ENCODE data around the gene TCEANC.

Gene TCEANC

GRCh38 chrX:13688958-13689740 lies 36.2 kb downstream of the TCEANC start, which contains the start of gene RAB9A:
Gene RAB9A, plus strand, starts transcription at chrX:13689128. Its CDS starts 19,619 bp downstream, at chrX:13708747.
- Histone ChIP-seq H3K9me3 (ENCODE audit: low read length) (no peaks in the 10 kb centered on the region), H2AFZ (ENCODE audit: low read depth, low read length) (no peak within 1 kb of the TSS), H3K4me1 (ENCODE audit: insufficient read depth, low read length) (peaks cover 10% of the 10 kb centered on the region), H3K4me3 (ENCODE audit: low read length) (peak within 1 kb of the TSS; percentile 58), H3K36me3 (ENCODE audit: insufficient read depth, low read length) (no peaks in the 10 kb centered on the region), H3K27me3 (ENCODE audit: insufficient read depth, low read length) (no peaks in the 10 kb centered on the region)

- peak overlapping the region; percentile 58 for H3K4me3 ChIP-seq (ENCODE audit: low read length)
Observed at GRCh38 chrX:13689741-13690211, 36.8 kb downstream of the TCEANC start.

GRCh38 chrX:13690836-13691235 lies 37.9 kb downstream of the TCEANC start:
- H3K36me3 ChIP-seq (ENCODE audit: insufficient read depth, low read length), result no peaks in the 10 kb centered on the region
- no peaks in the 10 kb centered on the region for H3K27me3 ChIP-seq (ENCODE audit: insufficient read depth, low read length)
- no peaks in the 10 kb centered on the region for H3K9me3 ChIP-seq (ENCODE audit: low read length)
- H2AFZ ChIP-seq (ENCODE audit: low read depth, low read length), result no peak overlapping the region
- H3K4me1 ChIP-seq (ENCODE audit: insufficient read depth, low read length), result peaks cover 15% of the 10 kb centered on the region
- peak overlapping the region; percentile 58 for H3K4me3 ChIP-seq (ENCODE audit: low read length)

More at GRCh38 chrX:13689741-13690211, 36.8 kb downstream of the TCEANC start:
- no peak overlapping the region for H2AFZ ChIP-seq (ENCODE audit: low read depth, low read length)
- no peaks in the 10 kb centered on the region for H3K36me3 ChIP-seq (ENCODE audit: insufficient read depth, low read length)
- peaks cover 14% of the 10 kb centered on the region for H3K4me1 ChIP-seq (ENCODE audit: insufficient read depth, low read length)
- no peaks in the 10 kb centered on the region for H3K27me3 ChIP-seq (ENCODE audit: insufficient read depth, low read length)
- H3K9me3 ChIP-seq (ENCODE audit: low read length), result no peaks in the 10 kb centered on the region

GRCh38 chrX:13691841-13692371 lies 39.0 kb downstream of the TCEANC start:
- Histone ChIP-seq H3K27me3 (ENCODE audit: insufficient read depth, low read length) (no peaks in the 10 kb centered on the region), H3K9me3 (ENCODE audit: low read length) (no peaks in the 10 kb centered on the region), H3K4me1 (ENCODE audit: insufficient read depth, low read length) (peaks cover 15% of the 10 kb centered on the region), H3K4me3 (ENCODE audit: low read length) (no peak overlapping the region), H2AFZ (ENCODE audit: low read depth, low read length) (no peak overlapping the region), H3K36me3 (ENCODE audit: insufficient read depth, low read length) (no peaks in the 10 kb centered on the region)

DNA sequence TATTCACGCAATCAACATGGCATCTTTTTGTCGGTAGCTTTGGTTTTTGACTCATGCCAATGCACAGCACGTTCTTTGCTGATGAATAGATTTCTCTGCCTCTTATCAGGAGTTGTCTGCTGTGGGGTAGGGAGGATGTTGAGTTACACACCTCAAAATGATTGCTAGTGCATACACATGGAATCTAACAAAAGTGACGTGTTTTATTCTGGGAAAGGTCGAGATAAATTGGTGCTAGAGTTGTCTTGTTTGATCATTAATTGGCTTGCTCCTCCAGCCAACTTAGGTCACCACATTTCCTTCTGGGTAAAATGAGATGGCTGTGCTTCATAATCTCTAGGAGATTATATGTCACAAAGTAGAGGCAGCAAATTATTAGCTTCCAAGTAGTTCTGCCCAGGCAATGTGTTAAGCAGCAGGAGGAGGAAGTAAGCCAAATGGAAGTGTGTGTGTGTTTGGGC lies 39.9 kb downstream of the TCEANC start:
- Histone ChIP-seq H3K36me3 (ENCODE audit: insufficient read depth, low read length) (no peaks in the 10 kb centered on the region), H3K9me3 (ENCODE audit: low read length) (no peaks in the 10 kb centered on the region), H3K27me3 (ENCODE audit: insufficient read depth, low read length) (no peaks in the 10 kb centered on the region), H3K4me3 (ENCODE audit: low read length) (no peak overlapping the region), H3K4me1 (ENCODE audit: insufficient read depth, low read length) (peaks cover 15% of the 10 kb centered on the region), H2AFZ (ENCODE audit: low read depth, low read length) (no peak overlapping the region)

DNA sequence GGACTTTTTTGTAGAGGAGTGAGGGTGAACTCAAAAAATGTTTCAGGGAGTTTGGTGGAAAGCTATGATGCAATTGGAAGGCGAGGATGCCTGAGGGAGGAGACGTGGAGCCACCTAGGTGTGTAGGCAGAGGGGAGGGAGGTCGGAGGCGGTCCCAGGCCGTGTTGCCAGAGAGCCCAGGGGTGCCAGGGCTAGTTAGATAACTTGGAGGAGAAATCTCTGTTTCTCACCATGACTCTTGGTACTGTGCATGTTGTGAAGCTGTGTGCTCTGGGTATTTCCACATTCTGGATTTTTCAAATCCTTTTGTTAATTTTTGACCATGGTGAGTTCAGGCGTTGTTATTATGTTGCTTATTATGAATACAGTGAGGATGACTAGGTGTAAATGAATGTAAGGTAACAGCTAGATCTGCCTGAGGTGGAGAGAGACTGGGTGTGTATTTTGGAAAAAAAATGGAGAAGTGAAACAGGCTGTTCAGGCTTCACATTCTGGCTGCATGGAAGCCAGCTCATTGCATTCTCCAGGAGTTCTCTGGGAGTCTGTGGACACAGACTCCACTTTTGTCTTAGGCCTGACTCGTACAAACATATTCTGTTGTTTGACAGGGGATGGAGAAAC lies 40.5 kb downstream of the TCEANC start:
- Histone ChIP-seq H2AFZ (ENCODE audit: low read depth, low read length) (no peak overlapping the region), H3K27me3 (ENCODE audit: insufficient read depth, low read length) (no peaks in the 10 kb centered on the region), H3K9me3 (ENCODE audit: low read length) (no peaks in the 10 kb centered on the region), H3K36me3 (ENCODE audit: insufficient read depth, low read length) (no peaks in the 10 kb centered on the region), H3K4me1 (ENCODE audit: insufficient read depth, low read length) (peaks cover 15% of the 10 kb centered on the region), H3K4me3 (ENCODE audit: low read length) (no peak overlapping the region)

DNA sequence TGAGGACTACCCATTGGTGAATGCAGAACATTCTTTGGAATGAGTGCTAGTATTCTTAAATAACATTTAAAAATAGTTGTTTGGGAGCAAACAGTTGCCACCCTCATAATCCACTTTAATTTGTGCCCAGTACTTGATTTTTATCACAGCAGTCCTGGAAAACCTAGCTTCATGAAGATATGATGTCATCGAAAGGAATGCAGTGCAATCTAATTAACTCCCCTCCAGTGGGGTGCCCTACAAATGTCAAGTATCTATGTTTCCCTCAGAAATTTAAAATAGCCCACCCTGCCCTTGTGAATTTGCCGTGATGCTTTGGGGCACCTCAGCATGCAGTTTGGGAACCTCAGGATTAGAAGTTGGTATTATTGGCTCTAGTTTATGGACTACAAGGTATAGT lies 41.4 kb downstream of the TCEANC start:
- Histone ChIP-seq H3K27me3 (ENCODE audit: insufficient read depth, low read length) (no peaks in the 10 kb centered on the region), H3K36me3 (ENCODE audit: insufficient read depth, low read length) (no peaks in the 10 kb centered on the region), H3K4me3 (ENCODE audit: low read length) (no peak overlapping the region)

DNA sequence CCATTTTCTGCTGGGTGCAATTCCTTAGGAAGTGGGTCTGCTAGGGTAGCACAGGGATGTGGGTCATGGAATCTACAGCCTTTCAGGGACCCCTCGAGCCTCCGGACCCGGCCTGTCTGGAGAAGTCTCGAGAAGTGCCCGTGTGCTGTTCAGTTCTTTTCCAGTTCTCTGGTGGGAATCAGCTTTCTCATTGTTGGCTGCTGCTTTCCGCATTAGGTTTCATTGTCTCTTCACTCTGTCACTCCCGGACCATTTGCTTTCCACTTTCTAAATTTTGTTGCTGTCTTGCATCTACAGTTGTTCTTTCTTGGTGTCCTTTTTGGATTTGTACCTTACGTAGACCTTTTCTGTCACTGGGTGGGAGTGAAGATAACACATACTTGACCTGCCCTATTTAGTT lies 42.0 kb downstream of the TCEANC start:
- no peaks in the 10 kb centered on the region for H3K9me3 ChIP-seq (ENCODE audit: low read length)
- no peak overlapping the region for H3K4me3 ChIP-seq (ENCODE audit: low read length)
- H3K36me3 ChIP-seq (ENCODE audit: insufficient read depth, low read length), result no peaks in the 10 kb centered on the region
- H3K4me1 ChIP-seq (ENCODE audit: insufficient read depth, low read length), result peaks cover 15% of the 10 kb centered on the region
- H2AFZ ChIP-seq (ENCODE audit: low read depth, low read length), result no peak overlapping the region
- H3K27me3 ChIP-seq (ENCODE audit: insufficient read depth, low read length), result no peaks in the 10 kb centered on the region

More for the DNA sequence above, 41.4 kb downstream of the TCEANC start:
- Histone ChIP-seq H3K9me3 (ENCODE audit: low read length) (no peaks in the 10 kb centered on the region), H3K4me1 (ENCODE audit: insufficient read depth, low read length) (peaks cover 15% of the 10 kb centered on the region), H2AFZ (ENCODE audit: low read depth, low read length) (no peak overlapping the region)

DNA sequence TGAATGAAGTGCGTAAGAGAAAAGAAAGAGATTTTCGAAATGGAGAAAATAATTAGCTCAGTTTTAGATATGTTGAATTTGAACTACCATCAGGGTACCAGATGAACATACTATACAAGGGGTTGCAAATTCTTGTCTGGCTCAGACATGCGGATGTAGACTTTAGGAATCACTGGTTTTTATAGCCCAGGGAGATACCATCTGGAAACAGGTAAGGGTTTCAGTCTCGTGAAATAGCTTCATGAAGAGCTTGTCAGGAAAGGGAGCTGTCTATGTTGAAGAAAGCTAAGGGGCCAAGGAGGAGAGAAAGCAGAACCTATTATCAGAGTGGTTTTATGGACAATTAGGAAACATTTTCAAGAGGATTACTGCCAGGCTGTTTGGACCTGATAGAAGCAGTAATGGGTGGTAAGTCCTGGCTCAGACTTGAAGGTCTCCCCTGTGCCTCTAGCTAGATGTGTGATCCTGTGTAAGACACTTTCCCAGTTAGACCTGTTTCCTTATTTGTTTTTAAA lies 42.7 kb downstream of the TCEANC start:
- no peaks in the 10 kb centered on the region for H3K9me3 ChIP-seq (ENCODE audit: low read length)
- H3K36me3 ChIP-seq (ENCODE audit: insufficient read depth, low read length), result no peaks in the 10 kb centered on the region
- H3K4me1 ChIP-seq (ENCODE audit: insufficient read depth, low read length), result peaks cover 12% of the 10 kb centered on the region
- H2AFZ ChIP-seq (ENCODE audit: low read depth, low read length), result no peak overlapping the region
- H3K4me3 ChIP-seq (ENCODE audit: low read length), result no peak overlapping the region
- no peaks in the 10 kb centered on the region for H3K27me3 ChIP-seq (ENCODE audit: insufficient read depth, low read length)

GRCh38 chrX:13697455-13697854 lies 44.5 kb downstream of the TCEANC start:
- Histone ChIP-seq H3K27me3 (ENCODE audit: insufficient read depth, low read length) (no peaks in the 10 kb centered on the region), H3K4me1 (ENCODE audit: insufficient read depth, low read length) (peaks cover 10% of the 10 kb centered on the region)

DNA sequence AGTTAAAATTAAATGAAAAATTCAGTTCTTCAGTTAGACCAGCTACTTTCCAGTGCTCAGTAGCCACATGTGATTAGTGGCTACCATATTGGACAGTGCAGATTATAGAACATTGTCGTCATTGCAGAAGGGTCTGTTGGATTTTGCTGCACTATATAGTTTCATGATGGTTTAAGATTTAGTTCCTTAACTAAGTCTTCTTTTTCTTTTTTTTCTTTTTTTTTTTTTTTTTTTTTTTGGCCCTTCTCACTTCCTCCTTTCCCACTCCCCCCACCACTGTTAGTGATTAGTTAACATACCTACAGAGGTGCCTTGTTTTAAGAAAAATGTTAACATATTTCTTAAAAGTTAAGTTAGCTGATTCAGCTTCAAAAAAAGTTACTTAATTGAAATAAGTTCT lies 45.0 kb downstream of the TCEANC start:
- no peaks in the 10 kb centered on the region for H3K27me3 ChIP-seq (ENCODE audit: insufficient read depth, low read length)
- H2AFZ ChIP-seq (ENCODE audit: low read depth, low read length), result no peak overlapping the region
- no peaks in the 10 kb centered on the region for H3K9me3 ChIP-seq (ENCODE audit: low read length)
- no peaks in the 10 kb centered on the region for H3K36me3 ChIP-seq (ENCODE audit: insufficient read depth, low read length)
- H3K4me1 ChIP-seq (ENCODE audit: insufficient read depth, low read length), result peaks cover 10% of the 10 kb centered on the region
- H3K4me3 ChIP-seq (ENCODE audit: low read length), result no peak overlapping the region

More at GRCh38 chrX:13697455-13697854, 44.5 kb downstream of the TCEANC start:
- H3K4me3 ChIP-seq (ENCODE audit: low read length), result no peak overlapping the region
- H2AFZ ChIP-seq (ENCODE audit: low read depth, low read length), result no peak overlapping the region
- H3K9me3 ChIP-seq (ENCODE audit: low read length), result no peaks in the 10 kb centered on the region
- no peaks in the 10 kb centered on the region for H3K36me3 ChIP-seq (ENCODE audit: insufficient read depth, low read length)

DNA sequence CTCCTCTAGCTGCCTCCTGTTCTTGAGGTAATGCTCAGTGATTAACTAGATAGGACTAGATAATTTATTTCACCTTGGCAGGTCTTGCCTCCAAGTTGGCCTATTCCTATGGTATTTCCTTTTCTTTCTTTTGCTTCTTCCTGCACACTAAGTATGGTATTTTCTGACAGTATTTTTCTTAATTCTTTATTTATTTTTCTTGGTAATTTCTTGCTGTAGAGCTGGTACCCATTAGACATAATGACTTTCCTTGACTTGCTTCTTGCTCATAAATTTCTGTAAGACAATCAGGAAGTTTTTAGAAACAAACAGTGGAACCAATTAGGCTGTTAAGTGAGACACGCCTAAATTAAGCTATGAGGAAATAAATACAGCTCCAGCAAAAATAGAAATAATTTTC lies 45.5 kb downstream of the TCEANC start:
- Histone ChIP-seq H3K36me3 (ENCODE audit: insufficient read depth, low read length) (no peaks in the 10 kb centered on the region), H2AFZ (ENCODE audit: low read depth, low read length) (no peak overlapping the region), H3K4me3 (ENCODE audit: low read length) (no peak overlapping the region), H3K4me1 (ENCODE audit: insufficient read depth, low read length) (peaks cover 7% of the 10 kb centered on the region), H3K9me3 (ENCODE audit: low read length) (no peaks in the 10 kb centered on the region), H3K27me3 (ENCODE audit: insufficient read depth, low read length) (no peaks in the 10 kb centered on the region)
